Mesenchymal stem cell (in vitro differentiated cells and primary cell): ENCODE data around the gene TXNRD1.

Source experiments
- DNase-seq: peaks from one replicate; pipeline ENCODE4 v3.0.0-alpha.2; 2013
- H2AFZ ChIP-seq: one replicate; pipeline ENCODE4 v1.6.1; 2013; ENCODE audit warnings: low read depth, mild to moderate bottlenecking, control low read depth, inconsistent platforms, low read length, moderate library complexity
- H2AK5ac ChIP-seq: 2 replicates; pipeline ENCODE4 v1.6.1; 2013; ENCODE audit warnings: low read length, moderate library complexity, mild to moderate bottlenecking, inconsistent platforms; ENCODE audit not compliant: severe bottlenecking
- H2BK120ac ChIP-seq: one replicate; pipeline ENCODE4 v1.6.1; 2013; ENCODE audit warnings: low read depth, mild to moderate bottlenecking, inconsistent platforms, low read length, moderate library complexity
- H2BK12ac ChIP-seq, 2 experiments: one replicate each; pipeline ENCODE4 v1.6.1; 2013; ENCODE audit warnings: inconsistent platforms in 2 of 2, low read length in 2 of 2, mild to moderate bottlenecking in 2 of 2, moderate library complexity in 2 of 2, control low read depth in 1 of 2
- H2BK15ac ChIP-seq: one replicate; pipeline ENCODE4 v1.6.1; 2013; ENCODE audit warnings: mild to moderate bottlenecking, low read depth, inconsistent platforms; ENCODE audit not compliant: poor library complexity, severe bottlenecking
- H2BK5ac ChIP-seq: 2 replicates; pipeline ENCODE4 v1.6.1; 2013; ENCODE audit warnings: low read depth, mild to moderate bottlenecking, low read length, control low read depth, inconsistent platforms; ENCODE audit not compliant: poor library complexity, severe bottlenecking
- H3K14ac ChIP-seq, 2 experiments: one replicate each; pipeline ENCODE4 v1.6.1; 2013; ENCODE audit warnings: inconsistent platforms in 2 of 2, low read length in 2 of 2, control low read depth in 1 of 2, mild to moderate bottlenecking in 1 of 2, moderate library complexity in 1 of 2
- H3K18ac ChIP-seq, 2 experiments: one replicate each; pipeline ENCODE4 v1.6.1; 2013; ENCODE audit warnings: inconsistent platforms in 2 of 2, low read length in 2 of 2, control low read depth in 1 of 2, low read depth in 1 of 2, mild to moderate bottlenecking in 1 of 2
- H3K23ac ChIP-seq, 2 experiments: one replicate each; pipeline ENCODE4 v1.6.1; 2013; ENCODE audit warnings: inconsistent platforms in 2 of 2, low read length in 2 of 2, mild to moderate bottlenecking in 2 of 2, moderate library complexity in 2 of 2, control low read depth in 1 of 2
- H3K27ac ChIP-seq: 2 replicates; pipeline ENCODE4 v1.5.1; 2013; ENCODE audit warnings: mild to moderate bottlenecking, moderate library complexity, low read length, control low read depth, inconsistent platforms; ENCODE audit not compliant: poor library complexity, severe bottlenecking
- H3K27me3 ChIP-seq, 2 experiments: 2 replicates each; pipeline versions ENCODE4 v1.6.1 to v1.7.0; 2013; ENCODE audit warnings: low read length in 2 of 2, mild to moderate bottlenecking in 2 of 2, moderate library complexity in 2 of 2, control low read depth in 1 of 2, inconsistent platforms in 1 of 2; ENCODE audit not compliant: control insufficient read depth in 1 of 2, insufficient read depth in 1 of 2
- H3K36me3 ChIP-seq, 2 experiments: 2 replicates each; pipeline versions ENCODE4 v1.6.1 to v1.7.0; 2013; ENCODE audit warnings: low read length in 2 of 2, control low read depth in 1 of 2, inconsistent platforms in 1 of 2, low read depth in 1 of 2, mild to moderate bottlenecking in 1 of 2; ENCODE audit not compliant: insufficient read depth in 2 of 2, control insufficient read depth in 1 of 2
- H3K4ac ChIP-seq, 2 experiments: one replicate each; pipeline ENCODE4 v1.6.1; 2013; ENCODE audit warnings: inconsistent platforms in 2 of 2, low read length in 2 of 2, mild to moderate bottlenecking in 2 of 2, moderate library complexity in 2 of 2, control low read depth in 1 of 2, low read depth in 1 of 2
- H3K4me1 ChIP-seq: 2 replicates; pipeline ENCODE4 v1.6.1; 2013; ENCODE audit warnings: low read depth, low read length, control low read depth; ENCODE audit not compliant: control insufficient read depth, insufficient read depth
- H3K4me2 ChIP-seq: 2 replicates; pipeline ENCODE4 v1.6.1; 2013; ENCODE audit warnings: low read length, mild to moderate bottlenecking, inconsistent platforms; ENCODE audit not compliant: poor library complexity, severe bottlenecking
- H3K4me3 ChIP-seq, 2 experiments: 2 replicates each; pipeline versions ENCODE4 v1.5.1 to v1.7.0; 2013; ENCODE audit warnings: low read length in 2 of 2, mild to moderate bottlenecking in 2 of 2, control low read depth in 1 of 2, low read depth in 1 of 2; ENCODE audit not compliant: insufficient read depth in 1 of 2
- H3K79me1 ChIP-seq: replicated peaks from 2 replicates; pipeline ENCODE4 v1.6.1; 2013; ENCODE audit warnings: mild to moderate bottlenecking, control low read depth, low read length, inconsistent platforms; ENCODE audit not compliant: poor library complexity, severe bottlenecking
- H3K9ac ChIP-seq: 2 replicates; pipeline ENCODE4 v1.7.0; 2013; ENCODE audit warnings: mild to moderate bottlenecking, low read length, moderate library complexity
- H3K9me3 ChIP-seq: 2 replicates; pipeline ENCODE4 v1.7.0; 2013; ENCODE audit warnings: mild to moderate bottlenecking, low read length; ENCODE audit not compliant: control insufficient read depth
- H4K8ac ChIP-seq: one replicate; pipeline ENCODE4 v1.6.1; 2013; ENCODE audit warnings: inconsistent platforms, mild to moderate bottlenecking, low read length, moderate library complexity
- H4K91ac ChIP-seq: one replicate; pipeline ENCODE4 v1.6.1; 2013; ENCODE audit warnings: mild to moderate bottlenecking, low read length, inconsistent platforms
- WGBS: methylation state at CpG from one replicate; pipeline ENCODE4 v1.1.7; 2013; ENCODE audit warnings: mixed read lengths; 5-methylcytosine and 5-hydroxymethylcytosine counted together

Gene TXNRD1

DNA sequence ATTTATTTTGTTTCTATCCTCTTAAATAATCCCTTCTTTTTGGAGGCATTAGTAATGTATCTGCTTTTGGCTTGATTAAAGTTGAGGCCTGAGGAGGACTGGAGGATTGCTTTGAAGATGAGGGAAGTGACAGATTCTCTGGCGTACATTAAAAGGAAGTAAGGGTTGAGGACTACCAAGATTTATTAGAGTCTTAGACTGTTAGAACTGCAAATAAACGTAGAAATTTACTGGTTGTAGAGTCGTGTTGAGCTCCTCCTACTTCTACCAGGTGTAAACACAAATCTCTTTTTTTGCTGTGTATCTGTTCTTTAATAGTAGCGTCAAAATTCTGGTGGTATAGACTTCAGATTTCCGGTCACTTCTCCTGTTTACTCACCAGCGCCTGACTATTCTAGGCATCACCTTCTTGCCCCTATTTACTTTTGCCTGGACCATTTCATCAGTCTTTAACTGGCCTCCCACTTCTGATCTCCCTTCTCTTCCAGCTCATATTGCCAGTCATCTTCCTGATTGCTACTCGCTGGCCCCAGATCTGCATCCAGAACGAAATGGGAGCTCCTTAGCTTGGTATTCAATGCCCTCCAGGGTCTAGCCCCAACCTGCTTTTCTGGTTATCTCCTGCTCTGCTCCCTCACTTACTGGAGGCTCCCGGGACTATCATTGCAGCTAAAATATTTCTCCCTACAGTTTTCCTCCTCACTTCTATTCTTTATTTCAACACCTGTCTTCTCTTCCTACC is 79.5 kb downstream of the TXNRD1 start:
- 83% methylated on average over 9 of the region's 9 CpGs for WGBS
- Histone ChIP-seq H3K36me3 (peaks cover 19 to 81% of the 10 kb centered on the region in 2 experiments), H2BK5ac (no peak overlapping the region), H2BK15ac (no peak overlapping the region), H3K27me3 (no peaks in the 10 kb centered on the region), H2BK12ac (no peak overlapping the region), H3K27ac (no peak overlapping the region), H4K91ac (no peak overlapping the region), H3K9me3 (no peaks in the 10 kb centered on the region), H3K23ac (no peak overlapping the region), H2BK120ac (no peak overlapping the region), H3K4ac (no peak overlapping the region), H3K4me3 (no peak overlapping the region), H3K18ac (no peak overlapping the region), H2AFZ (no peak overlapping the region), H3K4me2 (no peak overlapping the region), H3K4me1 (peaks cover 3% of the 10 kb centered on the region), H3K79me1 (peaks cover 4% of the 10 kb centered on the region), H3K14ac (no peak overlapping the region), H3K9ac (peak overlapping the region; percentile 37), H4K8ac (no peak overlapping the region), H2AK5ac (no peak overlapping the region)
- DNase-seq: no peak

DNA sequence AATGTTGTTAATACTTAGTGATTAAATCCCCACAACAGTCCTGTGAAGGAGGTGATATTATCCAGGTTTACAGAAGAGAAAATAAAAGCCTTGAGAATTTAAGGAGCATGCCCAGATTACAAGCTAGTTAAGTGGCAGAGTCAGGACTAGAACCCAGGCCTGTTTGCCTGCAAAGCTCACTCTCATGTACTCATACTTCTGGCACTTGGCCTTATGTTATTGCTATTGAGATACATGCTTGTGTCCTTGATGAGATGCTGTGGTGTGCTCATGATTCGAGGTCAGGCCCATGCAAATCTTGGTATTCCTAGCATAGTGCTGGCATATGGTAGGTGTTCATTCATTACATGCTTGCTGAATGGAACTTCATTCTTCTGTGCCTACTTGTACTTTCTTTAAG is 80.4 kb downstream of the TXNRD1 start:
- H4K91ac ChIP-seq: no peak overlapping the region
- H3K4me3 ChIP-seq: no peak overlapping the region
- WGBS: 91% methylated on average over 1 of the region's 1 CpG
- H2BK12ac ChIP-seq: no peak overlapping the region
- no peak overlapping the region for H2BK120ac ChIP-seq
- H4K8ac ChIP-seq: no peak overlapping the region
- no peak overlapping the region for H3K18ac ChIP-seq
- no peak overlapping the region for H2BK5ac ChIP-seq
- H3K27ac ChIP-seq: no peak overlapping the region
- peaks cover 16 to 86% of the 10 kb centered on the region in 2 experiments for H3K36me3 ChIP-seq
- peaks cover 4% of the 10 kb centered on the region for H3K79me1 ChIP-seq
- H3K4me1 ChIP-seq: peaks cover 4% of the 10 kb centered on the region
- no peak overlapping the region for H2AK5ac ChIP-seq
- no peaks in the 10 kb centered on the region for H3K27me3 ChIP-seq
- H2AFZ ChIP-seq: no peak overlapping the region
- no peak overlapping the region for H3K4ac ChIP-seq
- peak overlapping the region; percentile 37 for H3K9ac ChIP-seq
- no peak overlapping the region for H3K4me2 ChIP-seq
- DNase-seq: no peak
- H3K9me3 ChIP-seq: no peaks in the 10 kb centered on the region
- H3K14ac ChIP-seq: no peak overlapping the region
- H3K23ac ChIP-seq: no peak overlapping the region
- H2BK15ac ChIP-seq: no peak overlapping the region

DNA sequence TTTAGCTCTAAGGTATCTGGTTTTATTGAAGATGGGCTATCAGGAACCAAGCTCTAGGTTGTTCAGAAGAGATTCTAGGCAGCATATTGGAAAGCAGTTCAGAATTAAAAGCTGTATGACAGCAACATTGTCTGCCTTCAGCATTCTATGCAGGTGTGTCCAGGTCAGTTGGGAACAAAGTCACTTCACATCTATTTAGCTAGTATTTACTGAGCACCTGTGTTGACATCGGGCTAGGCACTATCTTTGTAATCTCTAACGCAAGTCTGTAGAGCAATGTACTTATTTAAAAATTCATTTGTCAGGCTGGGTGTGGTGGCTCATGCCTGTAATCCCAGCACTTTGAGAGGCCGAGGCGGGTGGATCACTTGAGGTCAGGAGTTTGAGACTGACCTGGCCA is 81.1 kb downstream of the TXNRD1 start:
- Histone ChIP-seq H3K9me3 (no peaks in the 10 kb centered on the region), H3K18ac (no peak overlapping the region), H3K4me3 (no peak overlapping the region), H2BK12ac (no peak overlapping the region), H3K4ac (no peak overlapping the region), H2BK5ac (no peak overlapping the region), H2BK15ac (no peak overlapping the region), H3K14ac (no peak overlapping the region), H3K23ac (no peak overlapping the region), H4K91ac (no peak overlapping the region), H3K36me3 (peaks cover 13 to 88% of the 10 kb centered on the region in 2 experiments), H4K8ac (no peak overlapping the region), H2AK5ac (no peak overlapping the region), H3K27me3 (no peaks in the 10 kb centered on the region), H3K27ac (no peak overlapping the region), H3K79me1 (peaks cover 4% of the 10 kb centered on the region), H2AFZ (no peak overlapping the region), H2BK120ac (no peak overlapping the region), H3K4me2 (no peak overlapping the region), H3K4me1 (peaks cover 4% of the 10 kb centered on the region), H3K9ac (peak overlapping the region; percentile 0)
- no peak for DNase-seq
- 92% methylated on average over 4 of the region's 4 CpGs for WGBS

GRCh38 chr12:104297477-104298113 is 82.0 kb downstream of the TXNRD1 start:
- no peak overlapping the region for H3K27ac ChIP-seq
- H2BK12ac ChIP-seq: no peak overlapping the region
- H3K14ac ChIP-seq: no peak overlapping the region
- peak overlapping the region; percentile 1 for H3K9ac ChIP-seq
- H2AK5ac ChIP-seq: no peak overlapping the region
- H3K4me1 ChIP-seq: peaks cover 4% of the 10 kb centered on the region
- H2BK5ac ChIP-seq: no peak overlapping the region
- no peak overlapping the region for H4K8ac ChIP-seq
- WGBS: 94% methylated on average over 9 of the region's 10 CpGs
- H3K18ac ChIP-seq: no peak overlapping the region
- no peaks in the 10 kb centered on the region for H3K9me3 ChIP-seq
- peaks cover 8 to 85% of the 10 kb centered on the region in 2 experiments for H3K36me3 ChIP-seq
- H2AFZ ChIP-seq: no peak overlapping the region
- H2BK15ac ChIP-seq: no peak overlapping the region
- no peak overlapping the region for H3K23ac ChIP-seq
- no peak overlapping the region for H4K91ac ChIP-seq
- no peaks in the 10 kb centered on the region for H3K27me3 ChIP-seq
- no peak overlapping the region for H2BK120ac ChIP-seq
- no peak overlapping the region for H3K4ac ChIP-seq
- H3K4me3 ChIP-seq: no peak overlapping the region
- no peak for DNase-seq
- H3K4me2 ChIP-seq: no peak overlapping the region
- H3K79me1 ChIP-seq: peaks cover 3% of the 10 kb centered on the region
